Measurements from ENCODE around the gene PROS1.

DNA sequence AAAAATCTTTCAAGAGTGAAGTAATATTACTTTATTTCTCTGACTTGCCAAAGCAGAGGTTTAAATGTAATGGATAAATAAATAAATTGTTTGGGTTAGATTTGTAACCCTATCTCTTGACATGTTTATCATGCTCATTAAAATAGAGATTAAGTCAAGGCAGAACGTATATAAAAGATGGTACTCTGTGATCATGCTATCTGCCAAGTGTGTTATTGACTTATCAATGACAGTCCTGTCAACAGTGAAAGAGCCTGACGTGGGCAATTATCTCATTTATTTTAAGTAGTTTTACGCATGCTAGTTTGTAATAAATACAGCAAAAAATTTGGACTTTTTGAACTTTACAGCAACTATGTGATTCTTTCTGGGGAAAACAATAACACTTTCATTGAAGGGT lies 43.7 kb downstream of the PROS1 start:
- TF ChIP-seq POLR2AphosphoS5 (IDR thresholded peaks at IDR 0.05; ENCODE audit: borderline replicate concordance, low read depth, low read length) (no peak), EZH2 (IDR thresholded peaks at IDR 0.05) (no peak), FOXP2 (optimal IDR thresholded peaks at IDR 0.05; ENCODE audit: control extremely low read depth, extremely low read length, insufficient read depth) (no peak)
